Liver (tissue), 9 donors: ENCODE data around the gene TNS2. TPM values are rescaled to one million over a fixed set of nuclear protein-coding genes. Genes with fewer than 3 reads are reported as not detected.

Source experiments
- DNase-seq: peaks from one replicate; pipeline ENCODE4 v3.0.0-alpha.2; 2017; ENCODE audit warnings: low spot score
- H3K27ac ChIP-seq, 2 donors: one replicate each; pipeline ENCODE4 v1.7.0; 2013; ENCODE audit warnings: inconsistent platforms in 2 of 2, low read length in 2 of 2, control low read depth in 1 of 2, low read depth in 1 of 2, mild to moderate bottlenecking in 1 of 2
- H3K27me3 ChIP-seq, 4 donors: one replicate each; pipeline versions ENCODE4 v1.6.1 to v1.7.0; 2013; ENCODE audit warnings: low read length in 3 of 4, inconsistent platforms in 1 of 4, mild to moderate bottlenecking in 1 of 4, moderate library complexity in 1 of 4; ENCODE audit not compliant: control insufficient read depth in 4 of 4, insufficient read depth in 4 of 4
- H3K36me3 ChIP-seq, 4 donors: one replicate each; pipeline versions ENCODE4 v1.6.1 to v1.7.0; 2013; ENCODE audit warnings: low read length in 3 of 4, mild to moderate bottlenecking in 3 of 4, low read depth in 1 of 4, moderate library complexity in 1 of 4; ENCODE audit not compliant: control insufficient read depth in 4 of 4, insufficient read depth in 3 of 4
- H3K4me1 ChIP-seq, 4 donors: one replicate each; pipeline versions ENCODE4 v1.6.1 to v1.7.0; 2013; ENCODE audit warnings: low read length in 3 of 4, mild to moderate bottlenecking in 3 of 4, moderate library complexity in 1 of 4; ENCODE audit not compliant: control insufficient read depth in 4 of 4, insufficient read depth in 4 of 4
- H3K4me3 ChIP-seq, 3 donors: one replicate each; pipeline versions ENCODE4 v1.6.1 to v1.7.0; 2013; ENCODE audit warnings: low read length in 3 of 3, control low read depth in 1 of 3, low read depth in 1 of 3, mild to moderate bottlenecking in 1 of 3
- H3K9ac ChIP-seq, 2 donors: one replicate each; pipeline ENCODE4 v1.7.0; 2013; ENCODE audit warnings: low read length in 2 of 2, mild to moderate bottlenecking in 2 of 2, moderate library complexity in 2 of 2, control low read depth in 1 of 2, low read depth in 1 of 2
- H3K9me3 ChIP-seq, 4 donors: one replicate each; pipeline versions ENCODE4 v1.6.1 to v1.7.0; 2013; ENCODE audit warnings: low read length in 3 of 4; ENCODE audit not compliant: control insufficient read depth in 4 of 4
- EGR1 ChIP-seq, 2 donors: IDR thresholded peaks; 2 replicates each; pipeline ENCODE4 v1.6.1; 2016 to 2018; ENCODE audit warnings: antibody characterized with exemption in 2 of 2, low read depth in 2 of 2
- FOXA1 ChIP-seq: IDR thresholded peaks from 2 replicates; pipeline ENCODE4 v1.6.1; 2016; ENCODE audit warnings: antibody characterized with exemption
- FOXA2 ChIP-seq: IDR thresholded peaks from 2 replicates; pipeline ENCODE4 v1.6.1; 2016; ENCODE audit warnings: antibody characterized with exemption
- GABPA ChIP-seq, 2 donors: IDR thresholded peaks in 1 of 2; conservative IDR thresholded peaks in 1 of 2; 2 replicates each; pipeline ENCODE4 v1.6.1; 2016; ENCODE audit warnings: antibody characterized with exemption in 2 of 2, mild to moderate bottlenecking in 1 of 2, moderate library complexity in 1 of 2
- HNF4A ChIP-seq, 2 donors: conservative IDR thresholded peaks; 2 replicates each; pipeline ENCODE4 v1.6.1; 2016; ENCODE audit warnings: antibody characterized with exemption in 2 of 2, mild to moderate bottlenecking in 2 of 2
- HNF4G ChIP-seq: IDR thresholded peaks from 2 replicates; pipeline ENCODE4 v1.6.1; 2016; ENCODE audit warnings: antibody characterized with exemption
- JUND ChIP-seq, 2 donors: IDR thresholded peaks; 2 replicates each; pipeline ENCODE4 v1.6.1; 2016; ENCODE audit warnings: antibody characterized with exemption in 2 of 2
- NR2F2 ChIP-seq: IDR thresholded peaks from 2 replicates; pipeline ENCODE4 v1.6.1; 2016; ENCODE audit warnings: antibody characterized with exemption
- RAD21 ChIP-seq, 2 donors: IDR thresholded peaks; 2 replicates each; pipeline ENCODE4 v1.6.1; 2016; ENCODE audit warnings: antibody characterized with exemption in 2 of 2, mild to moderate bottlenecking in 2 of 2
- RXRA ChIP-seq, 2 donors: IDR thresholded peaks; 2 replicates each; pipeline ENCODE4 v1.6.1; 2017 to 2018; ENCODE audit warnings: antibody characterized with exemption in 2 of 2, mild to moderate bottlenecking in 1 of 2
- SP1 ChIP-seq: IDR thresholded peaks from 2 replicates; pipeline ENCODE4 v1.6.1; 2018; ENCODE audit warnings: antibody characterized with exemption, mild to moderate bottlenecking
- TAF1 ChIP-seq: conservative IDR thresholded peaks from 2 replicates; pipeline ENCODE4 v1.6.1; 2016; ENCODE audit warnings: antibody characterized with exemption, mild to moderate bottlenecking
- YY1 ChIP-seq: IDR thresholded peaks from 2 replicates; pipeline ENCODE4 v1.6.1; 2016; ENCODE audit warnings: antibody characterized with exemption, mild to moderate bottlenecking
- WGBS: extraction: QIAGEN DNeasy Blood & Tissue Kit; methylation state at CpG from one replicate; pipeline ENCODE4 v1.1.7; 2013; 5-methylcytosine and 5-hydroxymethylcytosine counted together
- polyA plus RNA-seq, 2 donors: library from polyadenylated mRNA; stranded (reverse) in 1 of 2; unstranded in 1 of 2; fragments of 200-250 nt in 1 of 2; fragments of >200 nt in 1 of 2; fragmentation: Nextera tagmentation in 1 of 2; extraction: Ambion mirVana in 1 of 2; gene quantifications; one replicate each; pipeline versions ENCODE4 v1.2.1 to v1.2.3, GENCODE V29; 2013 to 2015
- total RNA-seq, 2 donors: library from RNA; depleted of rRNA; stranded (reverse); fragments of >200 nt; gene quantifications; one replicate each; pipeline ENCODE4 v1.2.3, GENCODE V29; 2014
- TF ChIP-seq, protein P1 (sequence below): fragments of 150-350 bp; IDR thresholded peaks from 2 replicates; pipeline ENCODE4 v1.5.1; 2017; ENCODE audit warnings: improper control_type of control experiment, low read depth, low read length; ENCODE audit not compliant: missing input control
- TF ChIP-seq, protein P2 (sequence below): IDR thresholded peaks from 2 replicates; pipeline ENCODE4 v1.6.1; 2016; ENCODE audit warnings: antibody characterized with exemption
- TF ChIP-seq, protein P3 (sequence below): IDR thresholded peaks from 2 replicates; pipeline ENCODE4 v1.6.1; 2016; ENCODE audit warnings: antibody characterized with exemption
- TF ChIP-seq, protein P4 (sequence below): IDR thresholded peaks from 2 replicates; pipeline ENCODE4 v1.6.1; 2016; ENCODE audit warnings: antibody characterized with exemption, mild to moderate bottlenecking
- TF ChIP-seq, protein P5 (sequence below): IDR thresholded peaks from 2 replicates; pipeline ENCODE4 v1.6.1; 2016; ENCODE audit warnings: antibody characterized with exemption
- donor health status: healthy.
- donor health status: healthy.
- donor health status: healthy.
- donor health status: healthy.
- donor health status: healthy.

TNS2 gene
- total and polyA plus RNA-seq, 4 donors: 11.7 to 94.0 (median 46.0) TPM

DNA sequence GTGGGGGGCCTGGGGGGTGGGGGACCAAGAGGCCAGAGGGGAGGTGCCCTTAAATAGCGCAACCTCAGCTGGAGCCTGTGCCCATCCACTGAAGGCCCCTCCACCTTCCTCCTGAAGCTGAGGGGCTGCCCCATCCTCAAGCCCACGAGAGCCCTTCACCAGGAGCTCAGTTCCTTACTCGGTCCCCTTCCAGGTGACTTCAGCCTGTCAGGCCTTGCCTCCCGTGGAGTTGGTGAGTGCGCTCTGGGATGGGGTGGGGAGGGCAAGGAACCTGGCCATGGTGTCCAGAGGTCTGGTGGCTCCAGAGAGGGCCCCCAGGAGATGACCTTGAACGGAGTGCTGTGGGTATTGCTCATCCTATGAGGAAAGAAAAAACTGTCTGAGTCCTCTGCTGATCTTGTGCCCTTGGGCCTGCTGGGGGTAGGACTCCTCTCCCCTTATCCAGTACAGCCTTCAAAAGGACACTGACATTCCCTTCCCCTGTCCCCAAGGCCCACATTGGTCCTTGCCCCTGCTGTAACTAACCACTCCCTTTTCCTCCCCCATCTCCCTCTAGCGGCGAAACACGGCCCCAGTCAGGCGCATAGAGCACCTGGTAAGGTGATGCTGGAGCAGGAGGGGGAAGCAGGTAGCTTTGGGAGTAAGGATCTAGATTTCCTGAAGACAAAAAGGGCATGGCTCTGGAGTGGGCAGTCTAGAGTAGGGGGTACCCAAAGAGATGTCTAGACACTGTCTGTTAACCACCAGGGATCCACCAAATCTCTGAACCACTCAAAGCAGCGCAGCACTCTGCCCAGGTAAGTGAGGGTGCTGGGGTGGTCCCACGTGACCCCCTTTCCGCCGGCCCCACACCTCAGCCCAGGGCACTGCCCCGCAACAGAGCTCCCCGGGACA lies 3.6 kb downstream of the TNS2 start:
- Histone ChIP-seq H3K4me1 (peaks cover 9 to 69% (median 39%) of the 10 kb centered on the region in 4 donors), H3K36me3 (peaks cover 3 to 25% (median 23%) of the 10 kb centered on the region in 4 donors), H3K9ac (no peak overlapping the region), H3K27ac (peak overlapping the region; percentile 87 to 90), H3K4me3 (peak overlapping the region in 2 of 3 donors; percentile 19 to 54), H3K27me3 (no peaks in the 10 kb centered on the region), H3K9me3 (no peaks in the 10 kb centered on the region)
- peak; percentile 66 for DNase-seq
- WGBS: 34% methylated on average over 16 of the region's 16 CpGs
- TF ChIP-seq, protein P1, sequence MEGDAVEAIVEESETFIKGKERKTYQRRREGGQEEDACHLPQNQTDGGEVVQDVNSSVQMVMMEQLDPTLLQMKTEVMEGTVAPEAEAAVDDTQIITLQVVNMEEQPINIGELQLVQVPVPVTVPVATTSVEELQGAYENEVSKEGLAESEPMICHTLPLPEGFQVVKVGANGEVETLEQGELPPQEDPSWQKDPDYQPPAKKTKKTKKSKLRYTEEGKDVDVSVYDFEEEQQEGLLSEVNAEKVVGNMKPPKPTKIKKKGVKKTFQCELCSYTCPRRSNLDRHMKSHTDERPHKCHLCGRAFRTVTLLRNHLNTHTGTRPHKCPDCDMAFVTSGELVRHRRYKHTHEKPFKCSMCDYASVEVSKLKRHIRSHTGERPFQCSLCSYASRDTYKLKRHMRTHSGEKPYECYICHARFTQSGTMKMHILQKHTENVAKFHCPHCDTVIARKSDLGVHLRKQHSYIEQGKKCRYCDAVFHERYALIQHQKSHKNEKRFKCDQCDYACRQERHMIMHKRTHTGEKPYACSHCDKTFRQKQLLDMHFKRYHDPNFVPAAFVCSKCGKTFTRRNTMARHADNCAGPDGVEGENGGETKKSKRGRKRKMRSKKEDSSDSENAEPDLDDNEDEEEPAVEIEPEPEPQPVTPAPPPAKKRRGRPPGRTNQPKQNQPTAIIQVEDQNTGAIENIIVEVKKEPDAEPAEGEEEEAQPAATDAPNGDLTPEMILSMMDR: peak; percentile 61
- TF ChIP-seq SP1 (no peak), RAD21 (IDR thresholded peaks at IDR 0.05) (peak; percentile 26 to 58), GABPA (IDR thresholded peaks at IDR 0.05 in 1 of 2, conservative IDR thresholded peaks at IDR 0.05 in 1 of 2) (no peak)
- TF ChIP-seq, protein P2, sequence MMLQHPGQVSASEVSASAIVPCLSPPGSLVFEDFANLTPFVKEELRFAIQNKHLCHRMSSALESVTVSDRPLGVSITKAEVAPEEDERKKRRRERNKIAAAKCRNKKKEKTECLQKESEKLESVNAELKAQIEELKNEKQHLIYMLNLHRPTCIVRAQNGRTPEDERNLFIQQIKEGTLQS: no peak

DNA sequence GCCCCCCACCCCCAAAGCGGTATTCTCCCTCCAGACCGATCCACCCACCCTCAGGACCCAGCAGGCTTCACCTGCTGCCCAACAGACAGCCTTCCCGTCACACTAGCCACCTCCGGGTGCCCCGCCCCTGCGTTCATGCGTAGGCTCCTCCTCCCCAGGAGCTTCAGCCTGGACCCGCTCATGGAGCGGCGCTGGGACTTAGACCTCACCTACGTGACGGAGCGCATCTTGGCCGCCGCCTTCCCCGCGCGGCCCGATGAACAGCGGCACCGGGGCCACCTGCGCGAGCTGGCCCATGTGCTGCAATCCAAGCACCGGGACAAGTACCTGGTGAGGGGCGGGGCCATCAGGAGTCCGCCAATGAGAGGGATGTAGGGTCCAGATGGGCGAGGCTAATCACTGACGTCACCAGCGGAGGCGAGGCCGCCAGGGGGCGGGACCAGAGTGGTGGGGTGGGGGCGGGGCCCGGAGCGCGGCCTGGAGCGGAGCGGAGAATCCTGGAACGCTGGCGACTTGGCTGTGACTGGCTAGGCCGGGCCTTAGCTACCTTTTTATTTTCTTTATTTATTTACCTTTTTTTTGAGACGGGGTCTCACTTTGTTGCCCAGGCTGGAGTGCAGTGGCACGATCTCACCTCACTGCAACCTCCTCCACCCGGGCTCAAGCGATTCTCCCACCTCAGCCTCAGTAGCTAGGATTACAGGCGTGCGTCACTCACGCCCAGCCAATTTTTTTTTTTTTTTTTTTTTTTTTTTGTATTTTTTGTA lies 4.4 kb downstream of the TNS2 start:
- TF ChIP-seq GABPA (IDR thresholded peaks at IDR 0.05 in 1 of 2, conservative IDR thresholded peaks at IDR 0.05 in 1 of 2) (no peak), RAD21 (IDR thresholded peaks at IDR 0.05) (no peak), HNF4G (no peak), TAF1 (no peak), FOXA2 (no peak), FOXA1 (no peak), JUND (IDR thresholded peaks at IDR 0.05) (peak in 1 of 2 donors; percentile 30), HNF4A (conservative IDR thresholded peaks at IDR 0.05) (peak in 1 of 2 donors; percentile 64), YY1 (peak; percentile 36), EGR1 (IDR thresholded peaks at IDR 0.05; ENCODE audit: low read depth in 2 of 2) (peak in 1 of 2 donors; percentile 56), NR2F2 (no peak), SP1 (peak; percentile 62), RXRA (IDR thresholded peaks at IDR 0.05) (peak in 1 of 2 donors; percentile 19)
- TF ChIP-seq, protein P3, sequence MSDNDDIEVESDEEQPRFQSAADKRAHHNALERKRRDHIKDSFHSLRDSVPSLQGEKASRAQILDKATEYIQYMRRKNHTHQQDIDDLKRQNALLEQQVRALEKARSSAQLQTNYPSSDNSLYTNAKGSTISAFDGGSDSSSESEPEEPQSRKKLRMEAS: peak; percentile 71
- TF ChIP-seq, protein P1: no peak
- TF ChIP-seq, protein P2: no peak
- TF ChIP-seq, protein P4, sequence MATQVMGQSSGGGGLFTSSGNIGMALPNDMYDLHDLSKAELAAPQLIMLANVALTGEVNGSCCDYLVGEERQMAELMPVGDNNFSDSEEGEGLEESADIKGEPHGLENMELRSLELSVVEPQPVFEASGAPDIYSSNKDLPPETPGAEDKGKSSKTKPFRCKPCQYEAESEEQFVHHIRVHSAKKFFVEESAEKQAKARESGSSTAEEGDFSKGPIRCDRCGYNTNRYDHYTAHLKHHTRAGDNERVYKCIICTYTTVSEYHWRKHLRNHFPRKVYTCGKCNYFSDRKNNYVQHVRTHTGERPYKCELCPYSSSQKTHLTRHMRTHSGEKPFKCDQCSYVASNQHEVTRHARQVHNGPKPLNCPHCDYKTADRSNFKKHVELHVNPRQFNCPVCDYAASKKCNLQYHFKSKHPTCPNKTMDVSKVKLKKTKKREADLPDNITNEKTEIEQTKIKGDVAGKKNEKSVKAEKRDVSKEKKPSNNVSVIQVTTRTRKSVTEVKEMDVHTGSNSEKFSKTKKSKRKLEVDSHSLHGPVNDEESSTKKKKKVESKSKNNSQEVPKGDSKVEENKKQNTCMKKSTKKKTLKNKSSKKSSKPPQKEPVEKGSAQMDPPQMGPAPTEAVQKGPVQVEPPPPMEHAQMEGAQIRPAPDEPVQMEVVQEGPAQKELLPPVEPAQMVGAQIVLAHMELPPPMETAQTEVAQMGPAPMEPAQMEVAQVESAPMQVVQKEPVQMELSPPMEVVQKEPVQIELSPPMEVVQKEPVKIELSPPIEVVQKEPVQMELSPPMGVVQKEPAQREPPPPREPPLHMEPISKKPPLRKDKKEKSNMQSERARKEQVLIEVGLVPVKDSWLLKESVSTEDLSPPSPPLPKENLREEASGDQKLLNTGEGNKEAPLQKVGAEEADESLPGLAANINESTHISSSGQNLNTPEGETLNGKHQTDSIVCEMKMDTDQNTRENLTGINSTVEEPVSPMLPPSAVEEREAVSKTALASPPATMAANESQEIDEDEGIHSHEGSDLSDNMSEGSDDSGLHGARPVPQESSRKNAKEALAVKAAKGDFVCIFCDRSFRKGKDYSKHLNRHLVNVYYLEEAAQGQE: peak; percentile 72
- TF ChIP-seq, protein P5, sequence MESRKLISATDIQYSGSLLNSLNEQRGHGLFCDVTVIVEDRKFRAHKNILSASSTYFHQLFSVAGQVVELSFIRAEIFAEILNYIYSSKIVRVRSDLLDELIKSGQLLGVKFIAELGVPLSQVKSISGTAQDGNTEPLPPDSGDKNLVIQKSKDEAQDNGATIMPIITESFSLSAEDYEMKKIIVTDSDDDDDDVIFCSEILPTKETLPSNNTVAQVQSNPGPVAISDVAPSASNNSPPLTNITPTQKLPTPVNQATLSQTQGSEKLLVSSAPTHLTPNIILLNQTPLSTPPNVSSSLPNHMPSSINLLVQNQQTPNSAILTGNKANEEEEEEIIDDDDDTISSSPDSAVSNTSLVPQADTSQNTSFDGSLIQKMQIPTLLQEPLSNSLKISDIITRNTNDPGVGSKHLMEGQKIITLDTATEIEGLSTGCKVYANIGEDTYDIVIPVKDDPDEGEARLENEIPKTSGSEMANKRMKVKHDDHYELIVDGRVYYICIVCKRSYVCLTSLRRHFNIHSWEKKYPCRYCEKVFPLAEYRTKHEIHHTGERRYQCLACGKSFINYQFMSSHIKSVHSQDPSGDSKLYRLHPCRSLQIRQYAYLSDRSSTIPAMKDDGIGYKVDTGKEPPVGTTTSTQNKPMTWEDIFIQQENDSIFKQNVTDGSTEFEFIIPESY: no peak
- Histone ChIP-seq H3K4me1 (peaks cover 9 to 60% (median 32%) of the 10 kb centered on the region in 4 donors), H3K9ac (no peak overlapping the region), H3K27me3 (no peaks in the 10 kb centered on the region), H3K4me3 (peak overlapping the region in 2 of 3 donors; percentile 19 to 54), H3K9me3 (no peaks in the 10 kb centered on the region), H3K36me3 (peaks cover 3 to 25% (median 23%) of the 10 kb centered on the region in 4 donors), H3K27ac (peak overlapping the region; percentile 87 to 90)
- WGBS: 7% methylated on average over 48 of the region's 48 CpGs
- peak; percentile 95 for DNase-seq
